IMR-90 (cell line): ENCODE data around the gene C1orf105. TPM values are rescaled to one million over a fixed set of nuclear protein-coding genes. Genes with fewer than 3 reads are reported as not detected.

Source experiments
- ATAC-seq: fragments of 200-7000 bp; cut with Tn5 transposase; 2 replicates; pipeline ENCODE4 v1.9.1; 2020; ENCODE audit warnings: low read depth, mild to moderate bottlenecking, moderate library complexity
- BruUV-seq: library from RNA; stranded (reverse); fragments of 400-500 nt; replicated peaks from 2 replicates; lab custom pipeline; 2021; lab: Mats Ljungman, UMichigan
- CTCF ChIA-PET: fragments of 300-600 bp; formaldehyde crosslinking; extraction: SDS; loops from one replicate; lab custom pipeline; 2021; ENCODE audit warnings: antibody characterized with exemption; lab: Yijun Ruan, JAX
- POLR2A ChIA-PET: fragments of 300-600 bp; sonication (Branson Sonifier 250); formaldehyde crosslinking; loops from one replicate; lab custom pipeline; 2022; ENCODE audit warnings: antibody characterized with exemption; ENCODE audit not compliant: unreplicated experiment; lab: Charles Lee
- DNase-seq: peaks from one replicate; pipeline ENCODE4 v3.0.0; 2013
- H2AFZ ChIP-seq: replicated peaks from 2 replicates; pipeline ENCODE3; 2013; ENCODE audit warnings: low read length, mild to moderate bottlenecking; ENCODE audit not compliant: poor library complexity
- H2AK5ac ChIP-seq: 2 replicates; pipeline ENCODE4 v1.6.1; 2013; ENCODE audit warnings: low read depth, low read length, inconsistent platforms
- H2AK9ac ChIP-seq: replicated peaks from 2 replicates; pipeline ENCODE3; 2013; ENCODE audit warnings: mild to moderate bottlenecking, low read depth, low read length, moderate library complexity; ENCODE audit not compliant: poor library complexity
- H2BK120ac ChIP-seq: 2 replicates; pipeline ENCODE4 v1.6.1; 2013; ENCODE audit warnings: low read depth, low read length, inconsistent platforms
- H2BK15ac ChIP-seq: 3 replicates; pipeline ENCODE4 v1.6.1; 2013; ENCODE audit warnings: low read depth, low read length, inconsistent platforms
- H2BK20ac ChIP-seq: 2 replicates; pipeline ENCODE4 v1.6.1; 2013; ENCODE audit warnings: low read depth, mild to moderate bottlenecking, inconsistent platforms, low read length, moderate library complexity
- H2BK5ac ChIP-seq: 2 replicates; pipeline ENCODE4 v1.6.1; 2013; ENCODE audit warnings: mild to moderate bottlenecking, low read depth, low read length, inconsistent platforms; ENCODE audit not compliant: poor library complexity, severe bottlenecking
- H3K14ac ChIP-seq: replicated peaks from 2 replicates; pipeline ENCODE4 v1.6.1; 2013; ENCODE audit warnings: low read depth, low read length, inconsistent platforms
- H3K18ac ChIP-seq: 2 replicates; pipeline ENCODE4 v1.6.1; 2013; ENCODE audit warnings: low read depth, low read length, control low read depth
- H3K23ac ChIP-seq: 2 replicates; pipeline ENCODE4 v1.6.1; 2013; ENCODE audit warnings: low read depth, low read length, inconsistent platforms
- H3K27ac ChIP-seq: 2 replicates; pipeline ENCODE4 v1.5.1; 2013; ENCODE audit warnings: mild to moderate bottlenecking, control low read depth, low read length; ENCODE audit not compliant: insufficient read depth
- H3K27me3 ChIP-seq: 2 replicates; pipeline ENCODE4 v1.6.1; 2013; ENCODE audit warnings: low read length; ENCODE audit not compliant: control insufficient read depth, insufficient read depth
- H3K36me3 ChIP-seq: 2 replicates; pipeline ENCODE4 v1.6.1; 2013; ENCODE audit warnings: low read length, mixed read lengths; ENCODE audit not compliant: control insufficient read depth, insufficient read depth
- H3K4ac ChIP-seq: 2 replicates; pipeline ENCODE4 v1.6.1; 2013; ENCODE audit warnings: low read depth, low read length, inconsistent platforms
- H3K4me1 ChIP-seq: 2 replicates; pipeline ENCODE4 v1.6.1; 2013; ENCODE audit warnings: low read length, mixed read lengths; ENCODE audit not compliant: control insufficient read depth, insufficient read depth
- H3K4me2 ChIP-seq: 2 replicates; pipeline ENCODE4 v1.6.1; 2013; ENCODE audit warnings: low read depth, mild to moderate bottlenecking, control low read depth, low read length, moderate library complexity
- H3K4me3 ChIP-seq: 2 replicates; pipeline ENCODE4 v1.5.1; 2013; ENCODE audit warnings: low read depth, mild to moderate bottlenecking, control low read depth, low read length, moderate library complexity; ENCODE audit not compliant: insufficient read depth
- H3K56ac ChIP-seq: 2 replicates; pipeline ENCODE4 v1.6.1; 2013; ENCODE audit warnings: low read length, inconsistent platforms; ENCODE audit not compliant: insufficient read depth; ENCODE audit errors: extremely low read depth
- H3K79me1 ChIP-seq, 2 experiments: 2 replicates each; pipeline ENCODE4 v1.6.1; 2013; ENCODE audit warnings: low read length in 2 of 2, inconsistent platforms in 1 of 2, low read depth in 1 of 2
- H3K9ac ChIP-seq: 2 replicates; pipeline ENCODE4 v1.6.1; 2013; ENCODE audit warnings: low read depth, low read length, control low read depth
- H3K9me1 ChIP-seq: 2 replicates; pipeline ENCODE4 v1.6.1; 2013; ENCODE audit warnings: low read length, inconsistent platforms; ENCODE audit not compliant: insufficient read depth
- H3K9me3 ChIP-seq: 2 replicates; pipeline ENCODE4 v1.6.1; 2013; ENCODE audit warnings: low read length; ENCODE audit not compliant: control insufficient read depth, insufficient read depth
- H4K20me1 ChIP-seq: 2 replicates; pipeline ENCODE4 v1.6.1; 2013; ENCODE audit warnings: low read length, inconsistent platforms; ENCODE audit not compliant: insufficient read depth
- H4K5ac ChIP-seq: 2 replicates; pipeline ENCODE4 v1.6.1; 2013; ENCODE audit warnings: mild to moderate bottlenecking, low read depth, low read length, control low read depth
- H4K8ac ChIP-seq, 2 experiments: 2 replicates each; pipeline ENCODE4 v1.6.1; 2013; ENCODE audit warnings: low read depth in 2 of 2, low read length in 2 of 2, control low read depth in 1 of 2, inconsistent platforms in 1 of 2
- H4K91ac ChIP-seq: 2 replicates; pipeline ENCODE4 v1.6.1; 2013; ENCODE audit warnings: low read depth, low read length, inconsistent platforms; ENCODE audit not compliant: insufficient read depth
- BHLHE40 ChIP-seq: fragments of 150-350 bp; IDR thresholded peaks from 2 replicates; pipeline ENCODE4 v1.6.1; 2016; ENCODE audit warnings: mild to moderate bottlenecking, low read depth, low read length
- NFE2L2 ChIP-seq: fragments of 150-350 bp; IDR thresholded peaks from 2 replicates; pipeline ENCODE4 v1.6.1; 2016; ENCODE audit warnings: low read depth, mild to moderate bottlenecking, low read length
- RFX5 ChIP-seq: IDR thresholded peaks from 2 replicates; pipeline ENCODE4 v1.8.0; 2012; ENCODE audit warnings: low read depth, mild to moderate bottlenecking, low read length, moderate library complexity
- WGBS, 2 experiments: methylation state at CpG; one replicate each; pipeline versions ENCODE4 v1.1.5 to v1.1.7; 2013; ENCODE audit warnings: missing lambda C conversion rate in 2 of 2; ENCODE audit not compliant: insufficient read length in 1 of 2; ENCODE audit errors: extremely low coverage in 2 of 2; 5-methylcytosine and 5-hydroxymethylcytosine counted together
- dilution Hi-C: fragments of 300-500 bp; cut with HindIII; formaldehyde crosslinking; loops from one replicate; pipeline ENCODE4 v1.14.3; 2018; ENCODE audit warnings: low sequenced_read_pairs; ENCODE audit not compliant: unreplicated experiment
- in situ Hi-C: fragments of 300-500 bp; cut with MboI; formaldehyde crosslinking; loops from 3 replicates; pipeline ENCODE4 v1.14.3; 2019; ENCODE audit warnings: low sequenced_read_pairs, inconsistent platforms, mixed read lengths
- intact Hi-C: fragments of 100-400 bp; cut with micrococcal nuclease; formaldehyde crosslinking; loops from 2 replicates; pipeline ENCODE4 v1.10.0; 2022
- polyA plus RNA-seq, 3 experiments: library from polyadenylated mRNA; depleted of rRNA; stranded (reverse); fragments of >200 nt; gene quantifications; 2 replicates each; pipeline ENCODE4 v1.2.3, GENCODE V29; 2012; ENCODE audit warnings: low replicate concordance in 1 of 3
- total RNA-seq: library from RNA; depleted of rRNA; stranded (reverse); fragments of >200 nt; gene quantifications from 2 replicates; pipeline ENCODE4 v1.2.3, GENCODE V29; 2012
- TF ChIP-seq, protein P1 (sequence below): conservative IDR thresholded peaks from 2 replicates; pipeline ENCODE4 v1.5.1; 2012; ENCODE audit warnings: mild to moderate bottlenecking, low read depth, low read length, improper control_type of control experiment

C1orf105 gene
- total and polyA plus RNA-seq, 2 of the 4 experiments (the other 2 are of a cell fraction), result not detected

- no peak for TF ChIP-seq RFX5
- TF ChIP-seq, protein P1, sequence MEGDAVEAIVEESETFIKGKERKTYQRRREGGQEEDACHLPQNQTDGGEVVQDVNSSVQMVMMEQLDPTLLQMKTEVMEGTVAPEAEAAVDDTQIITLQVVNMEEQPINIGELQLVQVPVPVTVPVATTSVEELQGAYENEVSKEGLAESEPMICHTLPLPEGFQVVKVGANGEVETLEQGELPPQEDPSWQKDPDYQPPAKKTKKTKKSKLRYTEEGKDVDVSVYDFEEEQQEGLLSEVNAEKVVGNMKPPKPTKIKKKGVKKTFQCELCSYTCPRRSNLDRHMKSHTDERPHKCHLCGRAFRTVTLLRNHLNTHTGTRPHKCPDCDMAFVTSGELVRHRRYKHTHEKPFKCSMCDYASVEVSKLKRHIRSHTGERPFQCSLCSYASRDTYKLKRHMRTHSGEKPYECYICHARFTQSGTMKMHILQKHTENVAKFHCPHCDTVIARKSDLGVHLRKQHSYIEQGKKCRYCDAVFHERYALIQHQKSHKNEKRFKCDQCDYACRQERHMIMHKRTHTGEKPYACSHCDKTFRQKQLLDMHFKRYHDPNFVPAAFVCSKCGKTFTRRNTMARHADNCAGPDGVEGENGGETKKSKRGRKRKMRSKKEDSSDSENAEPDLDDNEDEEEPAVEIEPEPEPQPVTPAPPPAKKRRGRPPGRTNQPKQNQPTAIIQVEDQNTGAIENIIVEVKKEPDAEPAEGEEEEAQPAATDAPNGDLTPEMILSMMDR, result no peak
- TF ChIP-seq BHLHE40, result no peak
- no peak for TF ChIP-seq NFE2L2
- ATAC-seq (no peak), DNase-seq (no peak)
- Histone ChIP-seq H2BK15ac (no peak overlapping the region), H3K56ac (no peak overlapping the region), H2AK9ac (no peak overlapping the region), H3K79me1 (no peaks in the 10 kb centered on the region), H3K9me1 (no peaks in the 10 kb centered on the region), H2BK5ac (no peak overlapping the region), H3K9ac (no peak overlapping the region), H2AK5ac (no peak overlapping the region), H3K14ac (no peak overlapping the region), H3K4me3 (no peak overlapping the region), H3K4me1 (no peaks in the 10 kb centered on the region), H3K18ac (no peak overlapping the region), H3K4ac (no peak overlapping the region), H2BK20ac (no peak overlapping the region), H3K23ac (no peak overlapping the region), H3K27me3 (peaks cover 6% of the 10 kb centered on the region), H4K20me1 (no peaks in the 10 kb centered on the region), H4K91ac (no peak overlapping the region), H2BK120ac (no peak overlapping the region), H3K9me3 (peaks cover 1% of the 10 kb centered on the region; the same call in 1 of the 2 replicates), H2AFZ (no peak overlapping the region), H4K8ac (no peak overlapping the region), H3K36me3 (no peaks in the 10 kb centered on the region), H4K5ac (no peak overlapping the region), H3K27ac (no peak overlapping the region), H3K4me2 (no peak overlapping the region)
- in situ Hi-C loops (no loop called here), dilution Hi-C loops (no loop called here), intact Hi-C loops (no loop called here)
- no CpG with 5 or more reads among the region's 1 CpG for WGBS, 2 experiments
- BruUV-seq, result no TSS peak
- ChIA-PET POLR2A (no interaction called here), CTCF (no interaction called here)
Observed at GRCh38 chr1:172517081-172517480, 96.6 kb downstream of the C1orf105 start.
